Limb (tissue), 2 donors: ENCODE measurements around the gene LUM.
A peak's percentile ranks its signal among the peaks of the same experiment; 100 is the strongest.
"Not testable (repeated sequence)": the region's sequence is repeated elsewhere in the genome, so short reads cannot be mapped to it uniquely, and the experiment has no call there.

Experiments
- DNase-seq, 2 donors: peaks; one replicate each; pipeline ENCODE4 v3.0.0-alpha.2; 2016; ENCODE audit errors: extremely low spot score in 2 of 2

The LUM gene

GRCh38 chr12:91109581-91110310, 1.5 kb downstream of the LUM start:
- no peak for DNase-seq

- peak; percentile 64 to 80 for DNase-seq
These were observed 2.1 kb downstream of the LUM start for GRCh38 chr12:91109148-91109564.

GRCh38 chr12:91108196-91108755, 3.0 kb downstream of the LUM start:
- DNase-seq, result no peak

GRCh38 chr12:91106283-91106682, 5.0 kb downstream of the LUM start:
- DNase-seq, result no peak

GRCh38 chr12:91105807-91106206, 5.5 kb downstream of the LUM start:
- DNase-seq, result no peak

- no peak for DNase-seq
These were observed 6.4 kb downstream of the LUM start for GRCh38 chr12:91104812-91105466.

- no peak for DNase-seq
These were observed 7.7 kb downstream of the LUM start for GRCh38 chr12:91103624-91104023.

- DNase-seq, result no peak
These were observed 8.2 kb downstream of the LUM start for GRCh38 chr12:91103101-91103500.

- DNase-seq, result no peak
These were observed 10.4 kb downstream of the LUM start for GRCh38 chr12:91100906-91101305.

GRCh38 chr12:91099836-91100235, 11.5 kb downstream of the LUM start:
- no peak for DNase-seq

- DNase-seq, result no peak
These were observed 12.0 kb downstream of the LUM start for GRCh38 chr12:91099341-91099740.

GRCh38 chr12:91098941-91099340, 12.4 kb downstream of the LUM start:
- DNase-seq, result no peak

GRCh38 chr12:91098461-91098860, 12.8 kb downstream of the LUM start:
- no peak for DNase-seq

- DNase-seq, result no peak
These were observed 16.3 kb downstream of the LUM start for GRCh38 chr12:91094957-91095356.

GRCh38 chr12:91094032-91094662, 17.1 kb downstream of the LUM start:
- no peak for DNase-seq

- DNase-seq, result no peak
These were observed 18.0 kb downstream of the LUM start for GRCh38 chr12:91093341-91093740.

GRCh38 chr12:91091916-91092715, 19.2 kb downstream of the LUM start:
- DNase-seq, result no peak

- DNase-seq, result not testable (repeated sequence)
These were observed 21.3 kb downstream of the LUM start for GRCh38 chr12:91089953-91090352.

GRCh38 chr12:91080041-91080440, 31.3 kb downstream of the LUM start:
- DNase-seq, result no peak

- DNase-seq, result no peak
These were observed 32.8 kb downstream of the LUM start for GRCh38 chr12:91078501-91078900.

GRCh38 chr12:91077228-91077954, 33.9 kb downstream of the LUM start:
- DNase-seq, result no peak
